H1 (cell line): ENCODE measurements around the gene PVALB. TPM values are rescaled to one million over a fixed set of nuclear protein-coding genes. Genes with fewer than 3 reads are reported as not detected.

Experiments
- CTCF ChIA-PET: fragments of 300-600 bp; sonication (Branson Sonifier 250); formaldehyde crosslinking; loops from one replicate; lab custom pipeline; 2021; ENCODE audit not compliant: partially characterized antibody; lab: Charles Lee
- POLR2A ChIA-PET: fragments of 300-600 bp; sonication (Branson Sonifier 250); formaldehyde crosslinking; loops from one replicate; lab custom pipeline; 2021; ENCODE audit warnings: inconsistent platforms; ENCODE audit not compliant: partially characterized antibody; lab: Charles Lee
- DNase-seq, 2 experiments: peaks; one replicate each; pipeline versions ENCODE4 v3.0.0 to v3.0.0-alpha.2; 2010 to 2022; ENCODE audit warnings: low spot score in 2 of 2, low read depth in 1 of 2, mixed read lengths in 1 of 2
- FAIRE-seq: peaks from 2 replicates; lab custom pipeline; 2011; peaks lifted over from hg19 to GRCh38; lab: Jason Lieb, UNC
- H2AFZ ChIP-seq: 2 replicates; pipeline ENCODE4 v1.8.1; 2012; ENCODE audit warnings: low read length, inconsistent platforms
- H2AK5ac ChIP-seq: 2 replicates; pipeline ENCODE4 v1.6.1; 2013; ENCODE audit warnings: low read depth, low read length
- H2BK120ac ChIP-seq: replicated peaks from 2 replicates; pipeline ENCODE3; 2013; ENCODE audit warnings: low read depth, low read length, inconsistent platforms
- H2BK12ac ChIP-seq: 2 replicates; pipeline ENCODE4 v1.6.1; 2013; ENCODE audit warnings: low read depth, low read length
- H2BK15ac ChIP-seq: 2 replicates; pipeline ENCODE4 v1.6.1; 2013; ENCODE audit warnings: low read length
- H2BK20ac ChIP-seq: 2 replicates; pipeline ENCODE4 v1.6.1; 2013; ENCODE audit warnings: low read length
- H2BK5ac ChIP-seq: 2 replicates; pipeline ENCODE4 v1.6.1; 2013; ENCODE audit warnings: low read depth, low read length
- H3K14ac ChIP-seq: 2 replicates; pipeline ENCODE4 v1.6.1; 2013; ENCODE audit warnings: inconsistent platforms; ENCODE audit not compliant: insufficient read length
- H3K18ac ChIP-seq: 2 replicates; pipeline ENCODE4 v1.6.1; 2013; ENCODE audit warnings: low read length; ENCODE audit errors: extremely low read depth
- H3K23ac ChIP-seq: 2 replicates; pipeline ENCODE4 v1.6.1; 2013; ENCODE audit warnings: inconsistent platforms; ENCODE audit not compliant: insufficient read length
- H3K23me2 ChIP-seq: 2 replicates; pipeline ENCODE4 v1.6.1; 2013; ENCODE audit warnings: low read depth, low read length
- H3K27ac ChIP-seq: 2 replicates; pipeline ENCODE4 v1.6.1; 2011; ENCODE audit warnings: low read depth, low read length, inconsistent platforms
- H3K27me3 ChIP-seq, 4 experiments: replicated peaks in 1 of 4; 1 replicate in 1 of 4; 2 replicates in 3 of 4; pipeline versions ENCODE4 v1.6.1 to v1.8.1; 2011 to 2013; ENCODE audit warnings: low read length in 3 of 4, mild to moderate bottlenecking in 3 of 4, inconsistent platforms in 2 of 4, mixed read lengths in 2 of 4, moderate library complexity in 1 of 4; ENCODE audit not compliant: control insufficient read depth in 3 of 4, insufficient read depth in 3 of 4; ENCODE audit errors: extremely low read depth in 1 of 4
- H3K36me3 ChIP-seq, 4 experiments: 2 replicates each; pipeline versions ENCODE4 v1.6.1 to v1.8.1; 2011 to 2013; ENCODE audit warnings: mild to moderate bottlenecking in 4 of 4, low read length in 3 of 4, moderate library complexity in 2 of 4, control low read depth in 1 of 4, inconsistent platforms in 1 of 4; ENCODE audit not compliant: insufficient read depth in 4 of 4, control insufficient read depth in 2 of 4
- H3K4ac ChIP-seq: replicated peaks from 2 replicates; pipeline ENCODE3; 2013; ENCODE audit warnings: low read length, low read depth, mixed read lengths, inconsistent platforms; ENCODE audit not compliant: insufficient read length
- H3K4me1 ChIP-seq, 4 experiments: replicated peaks in 1 of 4; 1 replicate in 1 of 4; 2 replicates in 3 of 4; pipeline versions ENCODE4 v1.6.1 to v1.8.1; 2011 to 2013; ENCODE audit warnings: low read length in 3 of 4, inconsistent platforms in 2 of 4, mixed read lengths in 1 of 4; ENCODE audit not compliant: insufficient read depth in 4 of 4, control insufficient read depth in 3 of 4
- H3K4me2 ChIP-seq, 2 experiments: 2 replicates each; pipeline versions ENCODE4 v1.6.1 to v1.8.1; 2011 to 2013; ENCODE audit warnings: low read depth in 2 of 2, low read length in 2 of 2, control low read depth in 1 of 2, inconsistent platforms in 1 of 2, mild to moderate bottlenecking in 1 of 2; ENCODE audit not compliant: insufficient read depth in 1 of 2
- H3K4me3 ChIP-seq, 4 experiments: fragments of 200-600, 300-600 bp in 1 of 4; sonication (generic), shearing (Covaris generic), sonication (Bioruptor Twin) in 1 of 4; 2 replicates each; pipeline versions ENCODE4 v1.5.1 to v1.8.1; 2011 to 2016; ENCODE audit warnings: low read length in 4 of 4, low read depth in 3 of 4, control low read depth in 2 of 4, inconsistent platforms in 2 of 4, mild to moderate bottlenecking in 2 of 4, mixed read lengths in 1 of 4, moderate library complexity in 1 of 4; ENCODE audit not compliant: insufficient read depth in 2 of 4; ENCODE audit errors: extremely low read depth in 1 of 4
- H3K56ac ChIP-seq: replicated peaks from 2 replicates; pipeline ENCODE3; 2013; ENCODE audit warnings: low read depth, mild to moderate bottlenecking, mixed read lengths, low read length, inconsistent platforms; ENCODE audit not compliant: insufficient read length
- H3K79me1 ChIP-seq: 2 replicates; pipeline ENCODE4 v1.6.1; 2013; ENCODE audit warnings: low read depth, low read length, control low read depth
- H3K79me2 ChIP-seq, 2 experiments: 2 replicates each; pipeline versions ENCODE4 v1.6.1 to v1.8.1; 2012 to 2013; ENCODE audit warnings: low read length in 2 of 2, mild to moderate bottlenecking in 2 of 2, inconsistent platforms in 1 of 2; ENCODE audit not compliant: insufficient read depth in 2 of 2, control insufficient read depth in 1 of 2
- H3K9ac ChIP-seq, 4 experiments: replicated peaks in 1 of 4; 1 replicate in 1 of 4; 2 replicates in 3 of 4; pipeline versions ENCODE4 v1.6.1 to v1.8.1; 2011 to 2013; ENCODE audit warnings: low read depth in 3 of 4, low read length in 3 of 4, control low read depth in 2 of 4, mild to moderate bottlenecking in 2 of 4, moderate library complexity in 2 of 4, inconsistent platforms in 1 of 4; ENCODE audit errors: extremely low read depth in 1 of 4
- H3K9me3 ChIP-seq, 2 experiments: 2 replicates each; pipeline versions ENCODE4 v1.6.1 to v1.8.1; 2012 to 2013; ENCODE audit warnings: mild to moderate bottlenecking in 2 of 2, moderate library complexity in 2 of 2, control low read depth in 1 of 2, inconsistent platforms in 1 of 2, low read depth in 1 of 2, low read length in 1 of 2, mixed read lengths in 1 of 2; ENCODE audit not compliant: insufficient read depth in 2 of 2
- H4K20me1 ChIP-seq, 2 experiments: replicated peaks in 1 of 2; 2 replicates each; pipeline versions ENCODE3 to v1.8.1; 2011 to 2013; ENCODE audit warnings: inconsistent platforms in 2 of 2, low read length in 2 of 2, mild to moderate bottlenecking in 1 of 2; ENCODE audit not compliant: insufficient read depth in 2 of 2, control insufficient read depth in 1 of 2
- H4K5ac ChIP-seq: 2 replicates; pipeline ENCODE4 v1.6.1; 2013; ENCODE audit warnings: low read length, low read depth, mixed read lengths, inconsistent platforms; ENCODE audit not compliant: insufficient read length
- H4K8ac ChIP-seq: 2 replicates; pipeline ENCODE4 v1.8.0; 2013; ENCODE audit warnings: mild to moderate bottlenecking, moderate library complexity, low read length, inconsistent platforms; ENCODE audit not compliant: insufficient read depth; ENCODE audit errors: extremely low read depth
- H4K91ac ChIP-seq: replicated peaks from 2 replicates; pipeline ENCODE3; 2013; ENCODE audit warnings: low read length, mixed read lengths, inconsistent platforms; ENCODE audit not compliant: insufficient read length
- CHD1 ChIP-seq: IDR thresholded peaks from 2 replicates; pipeline ENCODE4 v1.6.1; 2012; ENCODE audit warnings: low read depth, low read length, improper control_type of control experiment
- CREB1 ChIP-seq: IDR thresholded peaks from 2 replicates; pipeline ENCODE4 v1.6.1; 2012; ENCODE audit warnings: inconsistent platforms
- GABPA ChIP-seq: IDR thresholded peaks from 2 replicates; pipeline ENCODE4 v1.6.1; 2011; ENCODE audit warnings: mild to moderate bottlenecking, low read length, moderate library complexity, borderline replicate concordance; ENCODE audit not compliant: insufficient read depth
- KDM5A ChIP-seq: fragments of 200-600 bp; IDR thresholded peaks from 2 replicates; pipeline ENCODE4 v1.7.1; 2012; ENCODE audit warnings: mild to moderate bottlenecking, low read length, inconsistent platforms, mixed read lengths
- NANOG ChIP-seq: IDR thresholded peaks from 2 replicates; pipeline ENCODE4 v1.6.1; 2011; ENCODE audit warnings: low read length, low read depth, mild to moderate bottlenecking, inconsistent platforms; ENCODE audit not compliant: insufficient read depth, poor library complexity, severe bottlenecking
- RFX5 ChIP-seq: IDR thresholded peaks from 2 replicates; pipeline ENCODE4 v1.6.1; 2011; ENCODE audit warnings: low read depth, low read length, improper control_type of control experiment, borderline replicate concordance
- SAP30 ChIP-seq: fragments of 300-600 bp; sonication (generic); IDR thresholded peaks from 2 replicates; pipeline ENCODE4 v1.7.1; 2012; ENCODE audit warnings: low read length, moderate library complexity, mild to moderate bottlenecking, inconsistent platforms; ENCODE audit not compliant: insufficient read depth, insufficient replicate concordance
- SIX5 ChIP-seq: IDR thresholded peaks from 2 replicates; pipeline ENCODE4 v1.6.1; 2011; ENCODE audit warnings: mild to moderate bottlenecking, low read depth, low read length
- SP2 ChIP-seq: IDR thresholded peaks from 2 replicates; pipeline ENCODE4 v1.6.1; 2012; ENCODE audit warnings: mild to moderate bottlenecking, low read length, inconsistent platforms
- SUZ12 ChIP-seq: fragments of 200-600 bp; sonication (generic); IDR thresholded peaks from 2 replicates; pipeline ENCODE4 v1.6.1; 2012; ENCODE audit warnings: mild to moderate bottlenecking, inconsistent platforms, low read length, moderate library complexity, mixed read lengths
- TBP ChIP-seq: IDR thresholded peaks from 2 replicates; pipeline ENCODE4 v1.6.1; 2011; ENCODE audit warnings: low read depth, low read length, improper control_type of control experiment
- TCF12 ChIP-seq: IDR thresholded peaks from 2 replicates; pipeline ENCODE4 v1.6.1; 2011; ENCODE audit warnings: low read depth, mild to moderate bottlenecking, low read length
- WGBS, 2 experiments: shearing (Covaris generic) in 1 of 2; methylation state at CpG; one replicate each; pipeline versions ENCODE4 v1.1.6 to v1.1.7; 2013 to 2015; ENCODE audit warnings: low lambda C conversion rate in 2 of 2, mixed read lengths in 2 of 2, inconsistent platforms in 1 of 2, low coverage in 1 of 2, missing lambda C conversion rate in 1 of 2; ENCODE audit not compliant: insufficient replicate concordance in 2 of 2, insufficient coverage in 1 of 2, insufficient read length in 1 of 2; ENCODE audit errors: extremely low coverage in 1 of 2, missing lambda C conversion rate in 1 of 2; 5-methylcytosine and 5-hydroxymethylcytosine counted together
- polyA plus RNA-seq, 7 experiments: library from polyadenylated mRNA; depleted of rRNA in 3 of 7; stranded (reverse) in 5 of 7; unstranded in 2 of 7; fragments of >200 nt in 5 of 7; fragments of 200-250 nt in 2 of 7; gene quantifications; 1 replicate in 5 of 7; 2 replicates in 1 of 7; 4 replicates in 1 of 7; pipeline versions ENCODE4 v1.2.1 to v1.2.3, GENCODE V29; 2011 to 2013; ENCODE audit warnings: missing spikeins in 2 of 7, mixed read lengths in 2 of 7
- total RNA-seq: library from RNA; stranded (reverse); fragmentation: NEBNext Ultra II Directional; extraction: Animal tissue kit (Norgen Biotek cat#: 25700); gene quantifications from 2 replicates; pipeline ENCODE4 v1.2.1, GENCODE V29; 2021
- TF ChIP-seq, protein P1 (sequence below): IDR thresholded peaks from 2 replicates; pipeline ENCODE4 v1.6.1; 2012; ENCODE audit warnings: inconsistent platforms
- TF ChIP-seq, protein P2 (sequence below): IDR thresholded peaks from 2 replicates; pipeline ENCODE4 v1.6.1; 2011; ENCODE audit warnings: low read depth, mild to moderate bottlenecking, low read length; ENCODE audit not compliant: insufficient read depth

Gene PVALB
- total and polyA plus RNA-seq, 2 of the 8 experiments (the other 6 are each of a cell fraction or from before 2014, with no cell fraction given): 1.7 to 5.4 TPM

DNA sequence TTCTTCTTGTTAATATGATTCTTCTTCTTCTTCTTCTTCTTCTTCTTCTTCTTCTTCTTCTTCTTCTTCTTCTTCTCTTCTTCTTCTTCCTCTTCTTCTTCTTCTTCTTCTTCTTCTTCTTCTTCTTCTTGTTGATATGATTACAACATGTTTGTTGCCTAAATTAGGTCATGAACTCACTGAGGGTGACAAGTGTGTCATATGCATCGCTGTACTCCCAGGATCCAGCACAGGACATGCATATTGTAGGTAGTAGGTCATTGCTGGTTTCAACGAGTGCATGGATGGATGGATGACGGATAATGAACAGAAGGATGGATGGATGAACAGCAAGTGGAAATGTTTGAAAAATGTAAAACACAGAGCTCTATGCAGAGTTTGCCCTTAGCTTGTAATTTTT is 14.9 kb upstream of the PVALB start:
- Histone ChIP-seq H4K91ac (no peak overlapping the region), H4K5ac (no peak overlapping the region), H3K79me1 (no peaks in the 10 kb centered on the region), H2BK15ac (no peak overlapping the region), H2BK20ac (no peak overlapping the region), H2AFZ (no peak overlapping the region), H3K18ac (no peak overlapping the region), H3K23ac (no peak overlapping the region), H2BK5ac (no peak overlapping the region), H4K20me1 (no peaks in the 10 kb centered on the region), H3K27me3 (no peaks in the 10 kb centered on the region; a peak in 1 of 7 replicates), H3K79me2 (no peaks in the 10 kb centered on the region), H3K36me3 (no peaks in the 10 kb centered on the region), H2BK120ac (no peak overlapping the region), H3K4me2 (no peak overlapping the region), H3K27ac (no peak overlapping the region), H3K9ac (no peak overlapping the region), H3K23me2 (peaks cover 2% of the 10 kb centered on the region; the same call in 1 of the 2 replicates), H2AK5ac (no peak overlapping the region), H3K4ac (no peak overlapping the region), H2BK12ac (no peak overlapping the region), H3K14ac (no peak overlapping the region), H4K8ac (no peak overlapping the region), H3K4me1 (no peaks in the 10 kb centered on the region), H3K4me3 (no peak overlapping the region), H3K56ac (no peak overlapping the region), H3K9me3 (no peaks in the 10 kb centered on the region)
- WGBS, 2 experiments: 92% methylated on average over 3 of the region's 3 CpGs; no CpG with 5 or more reads in 1 of the 2 experiments
- ChIA-PET POLR2A (interaction anchor here (2.3 kb wide), 1 partner anchor 14 kb away, joined by 6 read pairs; no protein-coding TSS in a partner anchor), CTCF (interaction anchor here (1.5 to 3.2 kb wide), 2 partner anchors 13 to 25 kb away, joined by 7 to 10 read pairs; no protein-coding TSS in a partner anchor)
- FAIRE-seq (no peak), DNase-seq (no peak)
- TF ChIP-seq NANOG: no peak
- no peak for TF ChIP-seq TCF12
- TF ChIP-seq, protein P1, sequence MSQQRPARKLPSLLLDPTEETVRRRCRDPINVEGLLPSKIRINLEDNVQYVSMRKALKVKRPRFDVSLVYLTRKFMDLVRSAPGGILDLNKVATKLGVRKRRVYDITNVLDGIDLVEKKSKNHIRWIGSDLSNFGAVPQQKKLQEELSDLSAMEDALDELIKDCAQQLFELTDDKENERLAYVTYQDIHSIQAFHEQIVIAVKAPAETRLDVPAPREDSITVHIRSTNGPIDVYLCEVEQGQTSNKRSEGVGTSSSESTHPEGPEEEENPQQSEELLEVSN: no peak
- TF ChIP-seq SAP30: no peak
- no peak for TF ChIP-seq SIX5
- TF ChIP-seq CREB1: no peak
- no peak for TF ChIP-seq GABPA
- TF ChIP-seq SUZ12: no peak
- no peak for TF ChIP-seq SP2
- TF ChIP-seq TBP: no peak
- TF ChIP-seq, protein P2, sequence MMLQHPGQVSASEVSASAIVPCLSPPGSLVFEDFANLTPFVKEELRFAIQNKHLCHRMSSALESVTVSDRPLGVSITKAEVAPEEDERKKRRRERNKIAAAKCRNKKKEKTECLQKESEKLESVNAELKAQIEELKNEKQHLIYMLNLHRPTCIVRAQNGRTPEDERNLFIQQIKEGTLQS: no peak
- TF ChIP-seq CHD1: no peak
- TF ChIP-seq KDM5A: no peak
- no peak for TF ChIP-seq RFX5
